Lung (tissue), 12 donors: Measurements from ENCODE around the gene ALG9. TPM values are rescaled to one million over a fixed set of nuclear protein-coding genes. Genes with fewer than 3 reads are reported as not detected.

Source experiments
- ATAC-seq: fragments of 200-7000 bp; cut with Tn5 transposase; one replicate; pipeline ENCODE4 v1.9.1; 2020; ENCODE audit warnings: moderate number of reproducible peaks; ENCODE audit not compliant: insufficient read depth, low FRiP score
- DNase-seq, 3 donors: peaks; one replicate each; pipeline ENCODE4 v3.0.0-alpha.2; 2013 to 2017
- H3K27ac ChIP-seq, 2 donors: one replicate each; pipeline ENCODE4 v1.5.1; 2013; ENCODE audit warnings: mild to moderate bottlenecking in 2 of 2, moderate library complexity in 2 of 2, control low read depth in 1 of 2, inconsistent platforms in 1 of 2, low read depth in 1 of 2, low read length in 1 of 2
- H3K27me3 ChIP-seq, 3 donors: one replicate each; pipeline ENCODE4 v1.5.1; 2013; ENCODE audit warnings: low read length in 2 of 3; ENCODE audit not compliant: control insufficient read depth in 3 of 3, insufficient read depth in 3 of 3
- H3K36me3 ChIP-seq, 4 donors: one replicate each; pipeline ENCODE4 v1.5.1; 2013; ENCODE audit warnings: low read length in 4 of 4, mild to moderate bottlenecking in 1 of 4, moderate library complexity in 1 of 4; ENCODE audit not compliant: control insufficient read depth in 4 of 4, insufficient read depth in 4 of 4
- H3K4me1 ChIP-seq, 5 donors: one replicate each; pipeline ENCODE4 v1.5.1; 2013; ENCODE audit warnings: low read length in 5 of 5, mild to moderate bottlenecking in 2 of 5, moderate library complexity in 1 of 5; ENCODE audit not compliant: control insufficient read depth in 5 of 5, insufficient read depth in 5 of 5
- H3K4me3 ChIP-seq: one replicate; pipeline ENCODE4 v1.5.1; 2013; ENCODE audit warnings: mild to moderate bottlenecking, control low read depth, moderate library complexity
- H3K9ac ChIP-seq, 2 donors: one replicate each; pipeline ENCODE4 v1.5.1; 2013; ENCODE audit warnings: low read length in 2 of 2, control low read depth in 1 of 2; ENCODE audit not compliant: insufficient read depth in 1 of 2
- H3K9me3 ChIP-seq, 4 donors: one replicate each; pipeline ENCODE4 v1.5.1; 2013; ENCODE audit warnings: low read length in 3 of 4, mild to moderate bottlenecking in 1 of 4, moderate library complexity in 1 of 4; ENCODE audit not compliant: control insufficient read depth in 4 of 4, insufficient read depth in 3 of 4
- CTCF ChIP-seq: IDR thresholded peaks from 2 replicates; pipeline ENCODE4 v1.5.1; 2012; ENCODE audit warnings: mild to moderate bottlenecking; ENCODE audit errors: control extremely low read depth, extremely low read depth
- WGBS, 2 donors: extraction: QIAGEN DNeasy Blood & Tissue Kit; methylation state at CpG; one replicate each; pipeline ENCODE4 v1.1.7; 2013; 5-methylcytosine and 5-hydroxymethylcytosine counted together
- polyA plus RNA-seq, 2 donors: library from polyadenylated mRNA; stranded (reverse); fragments of 200-250 nt; gene quantifications; one replicate each; pipeline ENCODE4 v1.2.1, GENCODE V29; 2013
- total RNA-seq, 2 donors: library from RNA; depleted of rRNA in 1 of 2; stranded (reverse); fragments of >200 nt in 1 of 2; gene quantifications; one replicate each; pipeline ENCODE4 v1.2.1, GENCODE V29; 2014 to 2021
- donor health status: control.
- donor health status: control.
- donor health status: Bipolar disorder and iron deficiency.
- donor health status: healthy.
- donor health status: DM: yes; HTN: yes; CAD: no.

Gene ALG9
- total and polyA plus RNA-seq, 4 donors = 11.4 to 43.4 (median 25.9) TPM

GRCh38 chr11:111792955-111793500 lies 78.4 kb downstream of the ALG9 start:
- DNase-seq = no peak
- Histone ChIP-seq H3K36me3 (peaks cover 2 to 4% (median 3%) of the 10 kb centered on the region in 4 donors), H3K9ac (no peak overlapping the region), H3K4me1 (peaks cover 0 to 3% (median 0%) of the 10 kb centered on the region in 5 donors), H3K27ac (no peak overlapping the region), H3K9me3 (peaks cover 0 to 4% (median 1%) of the 10 kb centered on the region in 4 donors), H3K4me3 (no peak overlapping the region), H3K27me3 (no peaks in the 10 kb centered on the region)
- no peak for ATAC-seq
- TF ChIP-seq CTCF = no peak
- WGBS, 2 donors = 96% methylated on average over 6 of the region's 6 CpGs

DNA sequence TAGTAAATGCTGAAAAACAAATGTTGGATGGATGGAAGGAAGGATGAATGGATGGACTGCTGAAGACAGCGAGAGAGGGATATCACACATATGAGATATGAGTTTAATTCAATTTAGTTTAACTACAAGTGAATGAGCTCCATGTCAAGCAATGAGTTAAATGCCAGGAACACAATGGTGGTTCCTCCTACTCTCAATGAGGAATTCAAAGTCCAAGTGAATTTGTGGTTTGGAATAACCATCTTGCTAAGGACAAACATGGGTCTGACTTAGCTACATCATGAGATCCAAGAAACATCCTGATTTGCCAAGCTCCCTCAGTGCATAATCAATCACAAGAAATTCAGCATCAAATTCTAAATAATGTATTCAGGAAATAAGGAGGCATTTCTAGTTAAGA lies 79.1 kb downstream of the ALG9 start:
- ATAC-seq = no peak
- Histone ChIP-seq H3K27ac (no peak overlapping the region), H3K4me1 (peaks cover 0 to 3% (median 0%) of the 10 kb centered on the region in 5 donors), H3K36me3 (peaks cover 0 to 3% (median 2%) of the 10 kb centered on the region in 4 donors), H3K9ac (no peak overlapping the region), H3K27me3 (no peaks in the 10 kb centered on the region), H3K9me3 (peaks cover 0 to 2% (median 0%) of the 10 kb centered on the region in 4 donors), H3K4me3 (no peak overlapping the region)
- 94 to 100% methylated on average over 1 of the region's 1 CpG for WGBS, 2 donors
- TF ChIP-seq CTCF = no peak
- no peak for DNase-seq

GRCh38 chr11:111788464-111788863 lies 82.9 kb downstream of the ALG9 start:
- 53 to 67% methylated on average over 2 of the region's 2 CpGs for WGBS, 2 donors

More at GRCh38 chr11:111788464-111788863, 82.9 kb downstream of the ALG9 start:
- ATAC-seq (no peak), DNase-seq (no peak)
- Histone ChIP-seq H3K27me3 (no peaks in the 10 kb centered on the region), H3K9ac (no peak overlapping the region), H3K36me3 (peaks cover 0 to 15% (median 11%) of the 10 kb centered on the region in 4 donors), H3K27ac (peak overlapping the region in 1 of 2 donors; percentile 92), H3K9me3 (no peaks in the 10 kb centered on the region), H3K4me1 (peaks cover 0 to 5% (median 0%) of the 10 kb centered on the region in 5 donors), H3K4me3 (no peak overlapping the region)
- no peak for TF ChIP-seq CTCF
